Upper lobe of right lung (tissue), 1 donor: ENCODE data around the gene PCCA. TPM values are rescaled to one million over a fixed set of nuclear protein-coding genes. Genes with fewer than 3 reads are reported as not detected.
A peak's percentile ranks its signal among the peaks of the same experiment; 100 is the strongest.
"Not testable (repeated sequence)": the region's sequence is repeated elsewhere in the genome, so short reads cannot be mapped to it uniquely, and the experiment has no call there.

Experiments
- ATAC-seq: fragments of 200-7000 bp; cut with Tn5 transposase; one replicate; pipeline ENCODE4 v1.9.1; 2020; ENCODE audit warnings: mild to moderate bottlenecking, moderate library complexity
- DNase-seq: peaks from one replicate; pipeline ENCODE4 v3.0.0-alpha.2; 2020
- H3K27ac ChIP-seq: fragments of 200-600 bp; one replicate; pipeline ENCODE4 v1.8.0; 2022
- H3K27me3 ChIP-seq: fragments of 200-600 bp; one replicate; pipeline ENCODE4 v1.8.0; 2022; ENCODE audit warnings: mild to moderate bottlenecking
- H3K36me3 ChIP-seq: fragments of 200-600 bp; one replicate; pipeline ENCODE4 v1.8.0; 2022
- H3K4me1 ChIP-seq: fragments of 200-600 bp; one replicate; pipeline ENCODE4 v1.8.0; 2022
- H3K4me3 ChIP-seq: fragments of 200-600 bp; one replicate; pipeline ENCODE4 v1.8.0; 2022; ENCODE audit warnings: mild to moderate bottlenecking
- H3K9me3 ChIP-seq: fragments of 200-600 bp; one replicate; pipeline ENCODE4 v1.8.0; 2022
- CTCF ChIP-seq: fragments of 200-600 bp; IDR thresholded peaks from one replicate; pipeline ENCODE4 v1.8.0; 2022; ENCODE audit warnings: antibody characterized with exemption
- intact Hi-C: fragments of 100-400 bp; cut with DNase I; formaldehyde crosslinking; loops from one replicate; pipeline ENCODE4 v1.11.0; 2022
- total RNA-seq: library from RNA; stranded (reverse); fragmentation: NEBNext Ultra II Directional; extraction: Animal tissue kit (Norgen Biotek cat#: 25700); gene quantifications from one replicate; pipeline ENCODE4 v1.2.1, GENCODE V29; 2021
- donor health status: DM: no; HTN: yes; CAD: no; lungs with severe emphysema.

Gene PCCA
- total RNA-seq, 1 donor from 2014 or later = 34.7 TPM

GRCh38 chr13:100069278-100069677 is 19.6 kb upstream of the PCCA start:
- intact Hi-C loops = no loop called here
- no peaks in the 10 kb centered on the region for H3K9me3 ChIP-seq
- peak; percentile 61 for ATAC-seq
- H3K4me1 ChIP-seq = no peaks in the 10 kb centered on the region
- no peak overlapping the region for H3K27ac ChIP-seq
- no peak for DNase-seq
- H3K4me3 ChIP-seq = no peak overlapping the region
- H3K36me3 ChIP-seq = no peaks in the 10 kb centered on the region
- TF ChIP-seq CTCF = no peak
- H3K27me3 ChIP-seq = peaks cover 4% of the 10 kb centered on the region

GRCh38 chr13:100075700-100076587 is 12.9 kb upstream of the PCCA start:
- no peak for TF ChIP-seq CTCF
- intact Hi-C loops = no loop called here

GRCh38 chr13:100079003-100079402 is 9.9 kb upstream of the PCCA start:
- intact Hi-C loops, ATAC-seq, H3K4me3 ChIP-seq, H3K27ac ChIP-seq, H3K36me3 ChIP-seq, H3K4me1 ChIP-seq, DNase-seq, H3K27me3 ChIP-seq, H3K9me3 ChIP-seq: not testable (repeated sequence)

More at GRCh38 chr13:100075700-100076587, 12.9 kb upstream of the PCCA start:
- Histone ChIP-seq H3K27me3 (no peaks in the 10 kb centered on the region), H3K27ac (no peak overlapping the region), H3K9me3 (no peaks in the 10 kb centered on the region), H3K4me1 (no peaks in the 10 kb centered on the region), H3K36me3 (no peaks in the 10 kb centered on the region), H3K4me3 (no peak overlapping the region)
- DNase-seq (no peak), ATAC-seq (no peak)

- DNase-seq, H3K36me3 ChIP-seq, H3K9me3 ChIP-seq, H3K27me3 ChIP-seq, ATAC-seq, H3K4me3 ChIP-seq, H3K27ac ChIP-seq, H3K4me1 ChIP-seq, intact Hi-C loops: not testable (repeated sequence)
These were observed 5.5 kb upstream of the PCCA start for GRCh38 chr13:100083401-100083800.

- DNase-seq (no peak), ATAC-seq (no peak)
- Histone ChIP-seq H3K4me1 (peaks cover 21% of the 10 kb centered on the region), H3K36me3 (no peaks in the 10 kb centered on the region), H3K27me3 (no peaks in the 10 kb centered on the region), H3K9me3 (no peaks in the 10 kb centered on the region), H3K4me3 (peak overlapping the region; percentile 73), H3K27ac (peak overlapping the region; percentile 78)
- no peak for TF ChIP-seq CTCF
- intact Hi-C loops = no loop called here
These were observed 635 bp upstream of the PCCA start for GRCh38 chr13:100088273-100088643.

- peaks cover 21% of the 10 kb centered on the region for H3K4me1 ChIP-seq
- no peak for DNase-seq
- no peak for ATAC-seq
These were observed 656 bp downstream of the PCCA start for GRCh38 chr13:100089465-100090032.

More at GRCh38 chr13:100089465-100090032, 656 bp downstream of the PCCA start:
- no peaks in the 10 kb centered on the region for H3K27me3 ChIP-seq
- intact Hi-C loops = no loop called here
- H3K27ac ChIP-seq = peak overlapping the region; percentile 78
- no peaks in the 10 kb centered on the region for H3K9me3 ChIP-seq
- no peak for TF ChIP-seq CTCF
- H3K4me3 ChIP-seq = peak overlapping the region; percentile 73
- H3K36me3 ChIP-seq = no peaks in the 10 kb centered on the region
